ENCODE measurements around the gene AK5.

- no peak for TF ChIP-seq CTCF (IDR thresholded peaks at IDR 0.05; ENCODE audit: low read length)
- TF ChIP-seq EZH2 (optimal IDR thresholded peaks at IDR 0.05; ENCODE audit: low read depth, low read length), result no peak
- no peak for TF ChIP-seq EZH2phosphoT487 (IDR thresholded peaks at IDR 0.05; ENCODE audit: low read length)
Observed at GRCh38 chr1:77509051-77509492, 227.3 kb downstream of the AK5 start.

All from MM.1S (cell line).